Testis (tissue), 2 donors: ENCODE results near the gene EVC2.

Experiments used
- POLR2A ChIP-seq: fragments of 450-650 bp; IDR thresholded peaks from one replicate; pipeline ENCODE4 v1.6.1; 2017; ENCODE audit warnings: antibody characterized with exemption, mild to moderate bottlenecking, moderate library complexity
- TF ChIP-seq, protein P1 (sequence below), 3 experiments: fragments of 450-650 bp in 2 of 3; fragments of 200-600 bp in 1 of 3; sonication (generic) in 1 of 3; IDR thresholded peaks; one replicate each; pipeline ENCODE4 v1.5.1; 2016 to 2019; ENCODE audit warnings: antibody characterized with exemption in 3 of 3, mild to moderate bottlenecking in 2 of 3, moderate library complexity in 1 of 3

DNA sequence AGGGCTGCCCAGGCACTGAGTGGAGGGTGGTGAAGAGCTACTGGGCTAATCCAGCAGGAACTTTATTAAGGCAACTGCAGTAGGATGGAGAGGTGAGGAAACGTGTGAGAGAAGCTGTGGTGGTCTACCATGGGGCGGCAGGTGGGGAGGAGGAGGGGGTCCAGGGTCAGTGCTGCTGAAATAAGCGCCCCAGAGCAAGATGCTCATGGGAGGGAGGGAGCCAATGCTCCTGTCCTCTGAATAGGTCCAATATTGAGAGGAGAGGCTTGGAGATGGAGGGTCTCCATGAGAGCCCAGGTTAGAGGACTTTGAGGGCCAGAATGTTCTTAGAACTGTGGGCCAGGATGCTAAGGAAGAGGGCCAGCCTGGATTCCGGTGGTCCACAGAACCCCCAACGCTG, 37.9 kb upstream of the EVC2 start:
- TF ChIP-seq, protein P1, sequence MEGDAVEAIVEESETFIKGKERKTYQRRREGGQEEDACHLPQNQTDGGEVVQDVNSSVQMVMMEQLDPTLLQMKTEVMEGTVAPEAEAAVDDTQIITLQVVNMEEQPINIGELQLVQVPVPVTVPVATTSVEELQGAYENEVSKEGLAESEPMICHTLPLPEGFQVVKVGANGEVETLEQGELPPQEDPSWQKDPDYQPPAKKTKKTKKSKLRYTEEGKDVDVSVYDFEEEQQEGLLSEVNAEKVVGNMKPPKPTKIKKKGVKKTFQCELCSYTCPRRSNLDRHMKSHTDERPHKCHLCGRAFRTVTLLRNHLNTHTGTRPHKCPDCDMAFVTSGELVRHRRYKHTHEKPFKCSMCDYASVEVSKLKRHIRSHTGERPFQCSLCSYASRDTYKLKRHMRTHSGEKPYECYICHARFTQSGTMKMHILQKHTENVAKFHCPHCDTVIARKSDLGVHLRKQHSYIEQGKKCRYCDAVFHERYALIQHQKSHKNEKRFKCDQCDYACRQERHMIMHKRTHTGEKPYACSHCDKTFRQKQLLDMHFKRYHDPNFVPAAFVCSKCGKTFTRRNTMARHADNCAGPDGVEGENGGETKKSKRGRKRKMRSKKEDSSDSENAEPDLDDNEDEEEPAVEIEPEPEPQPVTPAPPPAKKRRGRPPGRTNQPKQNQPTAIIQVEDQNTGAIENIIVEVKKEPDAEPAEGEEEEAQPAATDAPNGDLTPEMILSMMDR (IDR thresholded peaks at IDR 0.05): no peak
- no peak for TF ChIP-seq POLR2A
